K562 (cell line): ENCODE results near the gene PAFAH2. TPM values are rescaled to one million over a fixed set of nuclear protein-coding genes. Genes with fewer than 3 reads are reported as not detected.
A peak's percentile ranks its signal among the peaks of the same experiment; 100 is the strongest.

Source experiments
- DIDO1 ChIP-seq: fragments of 450-650 bp; IDR thresholded peaks from 2 replicates; pipeline ENCODE4 v1.6.1; 2016; ENCODE audit warnings: low read depth, missing biosample characterization, missing genetic modification characterization
- EP400 ChIP-seq: fragments of 450-650 bp; IDR thresholded peaks from 2 replicates; pipeline ENCODE4 v1.6.1; 2017; ENCODE audit warnings: antibody characterized with exemption, mild to moderate bottlenecking, moderate library complexity
- ESRRA ChIP-seq: fragments of 450-650 bp; IDR thresholded peaks from 2 replicates; pipeline ENCODE4 v1.6.1; 2014; ENCODE audit warnings: low read depth, mild to moderate bottlenecking, moderate library complexity, borderline replicate concordance
- GATAD2B ChIP-seq: fragments of 450-650 bp; IDR thresholded peaks from 2 replicates; pipeline ENCODE4 v1.6.1; 2017; ENCODE audit warnings: mild to moderate bottlenecking, borderline replicate concordance
- KLF16 ChIP-seq: IDR thresholded peaks from 2 replicates; pipeline ENCODE4 v1.6.1; 2016; ENCODE audit warnings: antibody characterized with exemption
- RFX5 ChIP-seq: IDR thresholded peaks from 2 replicates; pipeline ENCODE4 v1.6.1; 2011; ENCODE audit warnings: low read depth, mild to moderate bottlenecking, improper control_type of control experiment, low read length
- SMC3 ChIP-seq: conservative IDR thresholded peaks from 2 replicates; pipeline ENCODE4 v1.6.1; 2011; ENCODE audit warnings: low read depth, low read length, improper control_type of control experiment; ENCODE audit not compliant: insufficient read depth
- SOX6 ChIP-seq: fragments of 450-650 bp; IDR thresholded peaks from 2 replicates; pipeline ENCODE4 v1.6.1; 2014; ENCODE audit warnings: mild to moderate bottlenecking
- TARDBP ChIP-seq: fragments of 450-650 bp; IDR thresholded peaks from 2 replicates; pipeline ENCODE4 v1.6.1; 2016
- ZSCAN32 ChIP-seq: fragments of 450-650 bp; formaldehyde crosslinking; IDR thresholded peaks from 2 replicates; pipeline ENCODE4 v1.4.0; 2020; ENCODE audit warnings: mild to moderate bottlenecking, moderate library complexity
- polyA plus RNA-seq, 8 experiments: library from polyadenylated mRNA; depleted of rRNA in 4 of 8; stranded (reverse) in 5 of 8; unstranded in 3 of 8; fragments of >200 nt; fragmentation: Nextera tagmentation in 2 of 8; fragmentation: Illumina TruSeq in 1 of 8; extraction: Ambion mirVana in 2 of 8; extraction: Trizol in 1 of 8; gene quantifications; 2 replicates each; pipeline versions ENCODE4 v1.2.1 to v1.2.3, GENCODE V29; 2011 to 2014; ENCODE audit warnings: inconsistent platforms in 1 of 8, missing spikeins in 1 of 8
- total RNA-seq, 7 experiments: library from RNA; depleted of rRNA in 6 of 7; stranded (reverse); fragments of >200 nt in 6 of 7; fragmentation: Illumina TruSeq in 2 of 7; extraction: Trizol in 2 of 7; gene quantifications; 2 replicates each; pipeline versions ENCODE4 v1.2.1 to v1.2.3, GENCODE V29; 2011 to 2021; ENCODE audit warnings: low replicate concordance in 1 of 7
- TF ChIP-seq, protein P1 (sequence below): fragments of 250-450 bp; sonication (Bioruptor Pico); IDR thresholded peaks from 2 replicates; pipeline ENCODE4 v1.4.0; 2020; ENCODE audit warnings: mild to moderate bottlenecking, moderate library complexity

PAFAH2 gene
- total and polyA plus RNA-seq, 9 of the 15 experiments (the other 6 are each of a cell fraction or from before 2014, with no cell fraction given) = 4.2 to 10.9 (median 6.8) TPM

DNA sequence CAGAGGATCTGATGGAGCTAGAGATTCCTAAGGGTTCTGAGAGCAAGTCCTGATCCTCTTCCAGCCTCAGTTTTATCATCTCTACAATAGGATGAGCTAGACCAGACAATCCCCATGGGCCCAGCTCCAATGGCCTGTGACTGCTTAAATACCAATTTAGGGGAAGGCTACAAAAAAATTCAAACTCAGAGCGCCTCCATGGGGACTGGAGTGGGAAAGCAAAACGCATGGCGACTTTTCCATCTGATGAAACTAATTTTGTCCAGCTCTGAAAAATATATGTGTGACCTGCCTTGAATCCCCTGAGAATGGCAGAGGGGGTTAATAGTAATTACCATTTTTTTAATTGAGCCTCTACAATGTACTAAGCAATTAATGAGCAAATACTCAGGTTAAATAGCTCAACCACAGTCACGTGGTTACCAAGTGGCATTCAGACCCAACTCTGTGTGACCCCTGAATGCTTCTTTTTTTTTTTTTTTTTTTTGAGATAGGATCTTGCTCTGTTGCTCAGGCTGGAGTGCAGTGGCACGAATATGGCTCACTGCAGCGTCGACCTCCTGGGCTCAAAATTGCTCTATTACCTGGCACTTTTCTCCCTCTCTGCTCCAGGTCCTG, 32.1 kb upstream of the PAFAH2 start (continued):
- TF ChIP-seq RFX5 (no peak), GATAD2B (no peak), ZSCAN32 (no peak), TARDBP (no peak), SMC3 (peak; percentile 39; the same call in 1 of the 2 replicates), ESRRA (peak; percentile 11; the same call in 1 of the 2 replicates), KLF16 (0 out of 2 replicates have a peak, but pooled peaks have one; percentile 17), DIDO1 (no peak), EP400 (no peak), SOX6 (no peak)
- TF ChIP-seq, protein P1, sequence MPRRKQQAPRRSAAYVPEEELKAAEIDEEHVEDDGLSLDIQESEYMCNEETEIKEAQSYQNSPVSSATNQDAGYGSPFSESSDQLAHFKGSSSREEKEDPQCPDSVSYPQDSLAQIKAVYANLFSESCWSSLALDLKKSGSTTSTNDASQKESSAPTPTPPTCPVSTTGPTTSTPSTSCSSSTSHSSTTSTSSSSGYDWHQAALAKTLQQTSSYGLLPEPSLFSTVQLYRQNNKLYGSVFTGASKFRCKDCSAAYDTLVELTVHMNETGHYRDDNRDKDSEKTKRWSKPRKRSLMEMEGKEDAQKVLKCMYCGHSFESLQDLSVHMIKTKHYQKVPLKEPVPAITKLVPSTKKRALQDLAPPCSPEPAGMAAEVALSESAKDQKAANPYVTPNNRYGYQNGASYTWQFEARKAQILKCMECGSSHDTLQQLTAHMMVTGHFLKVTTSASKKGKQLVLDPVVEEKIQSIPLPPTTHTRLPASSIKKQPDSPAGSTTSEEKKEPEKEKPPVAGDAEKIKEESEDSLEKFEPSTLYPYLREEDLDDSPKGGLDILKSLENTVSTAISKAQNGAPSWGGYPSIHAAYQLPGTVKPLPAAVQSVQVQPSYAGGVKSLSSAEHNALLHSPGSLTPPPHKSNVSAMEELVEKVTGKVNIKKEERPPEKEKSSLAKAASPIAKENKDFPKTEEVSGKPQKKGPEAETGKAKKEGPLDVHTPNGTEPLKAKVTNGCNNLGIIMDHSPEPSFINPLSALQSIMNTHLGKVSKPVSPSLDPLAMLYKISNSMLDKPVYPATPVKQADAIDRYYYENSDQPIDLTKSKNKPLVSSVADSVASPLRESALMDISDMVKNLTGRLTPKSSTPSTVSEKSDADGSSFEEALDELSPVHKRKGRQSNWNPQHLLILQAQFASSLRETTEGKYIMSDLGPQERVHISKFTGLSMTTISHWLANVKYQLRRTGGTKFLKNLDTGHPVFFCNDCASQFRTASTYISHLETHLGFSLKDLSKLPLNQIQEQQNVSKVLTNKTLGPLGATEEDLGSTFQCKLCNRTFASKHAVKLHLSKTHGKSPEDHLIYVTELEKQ (CRISPR knock-in tag) = no peak
